Stomach (tissue), 4 donors: ENCODE data around the gene CUL4A.

Source experiments
- EP300 ChIP-seq: sonication (generic); formaldehyde crosslinking; IDR thresholded peaks from one replicate; pipeline ENCODE4 v1.6.1; 2017; ENCODE audit warnings: antibody characterized with exemption
- POLR2A ChIP-seq, 4 donors: fragments of 450-650 bp; IDR thresholded peaks; one replicate each; pipeline ENCODE4 v1.6.1; 2016; ENCODE audit warnings: antibody characterized with exemption in 4 of 4, control low read depth in 2 of 4, mild to moderate bottlenecking in 1 of 4, moderate library complexity in 1 of 4
- POLR2AphosphoS5 ChIP-seq, 3 donors: sonication (generic); formaldehyde crosslinking; IDR thresholded peaks; one replicate each; pipeline ENCODE4 v1.6.1; 2016; ENCODE audit warnings: antibody characterized with exemption in 3 of 3
- TF ChIP-seq, protein P1 (sequence below), 7 experiments: fragments of 450-650 bp in 4 of 7; fragments of 200-600 bp in 3 of 7; sonication (generic) in 3 of 7; IDR thresholded peaks; one replicate each; pipeline ENCODE4 v1.5.1; 2016 to 2019; ENCODE audit warnings: antibody characterized with exemption in 7 of 7, control low read depth in 2 of 7, mild to moderate bottlenecking in 1 of 7

GRCh38 chr13:113295776-113296175 is 86.4 kb downstream of the CUL4A start:
- no peak for TF ChIP-seq POLR2AphosphoS5 (IDR thresholded peaks at IDR 0.05)
- TF ChIP-seq POLR2A (IDR thresholded peaks at IDR 0.05) = no peak
- no peak for TF ChIP-seq EP300
- TF ChIP-seq, protein P1, sequence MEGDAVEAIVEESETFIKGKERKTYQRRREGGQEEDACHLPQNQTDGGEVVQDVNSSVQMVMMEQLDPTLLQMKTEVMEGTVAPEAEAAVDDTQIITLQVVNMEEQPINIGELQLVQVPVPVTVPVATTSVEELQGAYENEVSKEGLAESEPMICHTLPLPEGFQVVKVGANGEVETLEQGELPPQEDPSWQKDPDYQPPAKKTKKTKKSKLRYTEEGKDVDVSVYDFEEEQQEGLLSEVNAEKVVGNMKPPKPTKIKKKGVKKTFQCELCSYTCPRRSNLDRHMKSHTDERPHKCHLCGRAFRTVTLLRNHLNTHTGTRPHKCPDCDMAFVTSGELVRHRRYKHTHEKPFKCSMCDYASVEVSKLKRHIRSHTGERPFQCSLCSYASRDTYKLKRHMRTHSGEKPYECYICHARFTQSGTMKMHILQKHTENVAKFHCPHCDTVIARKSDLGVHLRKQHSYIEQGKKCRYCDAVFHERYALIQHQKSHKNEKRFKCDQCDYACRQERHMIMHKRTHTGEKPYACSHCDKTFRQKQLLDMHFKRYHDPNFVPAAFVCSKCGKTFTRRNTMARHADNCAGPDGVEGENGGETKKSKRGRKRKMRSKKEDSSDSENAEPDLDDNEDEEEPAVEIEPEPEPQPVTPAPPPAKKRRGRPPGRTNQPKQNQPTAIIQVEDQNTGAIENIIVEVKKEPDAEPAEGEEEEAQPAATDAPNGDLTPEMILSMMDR (IDR thresholded peaks at IDR 0.05) = no peak
